Measurements from ENCODE around the gene LRPAP1. TPM values are rescaled to one million over a fixed set of nuclear protein-coding genes. Genes with fewer than 3 reads are reported as not detected.

Gene LRPAP1
- polyA plus RNA-seq, 1 of the 3 experiments (the other 2 are of a cell fraction), result 209 TPM

- H3F3A ChIP-seq (replicated peaks; ENCODE audit: insufficient read depth), result peaks cover 7% of the 10 kb centered on the region
- CTCF ChIA-PET, result interaction anchor here (0.8 to 2.0 kb wide), 5 partner anchors 10 to 118 kb away, joined by 3 to 9 read pairs (median 4); no protein-coding TSS in a partner anchor
- H3K4me3 ChIP-seq (ENCODE audit: low read depth in 2 of 2, low read length in 1 of 2), result no peak overlapping the region
- no peaks in the 10 kb centered on the region for H3K79me2 ChIP-seq (ENCODE audit: insufficient read depth)
- no peaks in the 10 kb centered on the region for H4K20me1 ChIP-seq (ENCODE audit: insufficient read depth)
- no peaks in the 10 kb centered on the region for H3K9me3 ChIP-seq
- no peaks in the 10 kb centered on the region for H3K36me3 ChIP-seq (replicated peaks in 1 of 2; ENCODE audit: control insufficient read depth in 1 of 2, insufficient read depth in 2 of 2, low read length in 1 of 2)
- no peak overlapping the region for H3K27ac ChIP-seq (ENCODE audit: low read depth in 2 of 2, low read length in 1 of 2)
- H3K4me2 ChIP-seq, result no peak overlapping the region
- TF ChIP-seq TAF1 (IDR thresholded peaks at IDR 0.05; ENCODE audit: borderline replicate concordance, low read depth, low read length) (no peak), FOXM1 (IDR thresholded peaks at IDR 0.05; ENCODE audit: low read depth) (no peak), EZH2phosphoT487 (IDR thresholded peaks at IDR 0.05; ENCODE audit: borderline replicate concordance, low read depth) (no peak), EP300 (IDR thresholded peaks at IDR 0.05; ENCODE audit: borderline replicate concordance in 1 of 2, low read depth in 1 of 2, low read length in 1 of 2) (no peak), FOSL2 (IDR thresholded peaks at IDR 0.05; ENCODE audit: borderline replicate concordance, low read depth) (no peak), GATA2 (CRISPR knock-in tag; IDR thresholded peaks at IDR 0.05) (no peak)
- H2AFZ ChIP-seq (ENCODE audit: low read depth), result no peak overlapping the region
- H3K9me2 ChIP-seq, result no peaks in the 10 kb centered on the region
- H3K4me1 ChIP-seq (ENCODE audit: control insufficient read depth in 1 of 2, insufficient read depth in 2 of 2, low read depth in 1 of 2, low read length in 1 of 2), result no peaks in the 10 kb centered on the region; a peak in 1 of 4 replicates
- no peaks in the 10 kb centered on the region; the same call in 1 of the 2 replicates for H3K27me3 ChIP-seq (ENCODE audit: insufficient read depth)
- 58% methylated on average over 3 of the region's 43 CpGs for WGBS (ENCODE audit: low lambda C conversion rate)
- H3K9ac ChIP-seq, result no peak overlapping the region
- no peak for DNase-seq
- POLR2A ChIA-PET, result no interaction called here
These were observed 68.5 kb downstream of the LRPAP1 start for GRCh38 chr4:3463556-3464348.

GRCh38 chr4:3462790-3463415, 69.3 kb downstream of the LRPAP1 start, which contains the start of gene DOK7:
Gene DOK7, plus strand, starts transcription at chr4:3463306. Its CDS starts 70 bp downstream, at chr4:3463376.
- no peak for TF ChIP-seq TCF12 (IDR thresholded peaks at IDR 0.05)
- TF ChIP-seq USF1 (IDR thresholded peaks at IDR 0.05; ENCODE audit: borderline replicate concordance, low read depth), result no peak
- no peak for TF ChIP-seq IRF3 (IDR thresholded peaks at IDR 0.05; ENCODE audit: low read depth, low read length)
- WGBS (ENCODE audit: low lambda C conversion rate), result 100% methylated on average over 3 of the region's 44 CpGs
- POLR2A ChIA-PET, result no interaction called here
- Histone ChIP-seq H3K36me3 (replicated peaks in 1 of 2; ENCODE audit: control insufficient read depth in 1 of 2, insufficient read depth in 2 of 2, low read length in 1 of 2) (no peaks in the 10 kb centered on the region), H3K4me3 (ENCODE audit: low read depth in 2 of 2, low read length in 1 of 2) (peak within 1 kb of the TSS in 1 of 2 experiments; percentile 35; a peak in 2 of 4 replicates), H3K27ac (ENCODE audit: low read depth in 2 of 2, low read length in 1 of 2) (no peak within 1 kb of the TSS), H3K27me3 (ENCODE audit: insufficient read depth) (no peaks in the 10 kb centered on the region; the same call in 1 of the 2 replicates), H4K20me1 (ENCODE audit: insufficient read depth) (no peaks in the 10 kb centered on the region), H2AFZ (ENCODE audit: low read depth) (no peak within 1 kb of the TSS), H3K4me2 (no peak within 1 kb of the TSS), H3F3A (replicated peaks; ENCODE audit: insufficient read depth) (no peaks in the 10 kb centered on the region), H3K9ac (no peak within 1 kb of the TSS), H3K4me1 (ENCODE audit: control insufficient read depth in 1 of 2, insufficient read depth in 2 of 2, low read depth in 1 of 2, low read length in 1 of 2) (no peaks in the 10 kb centered on the region; a peak in 1 of 4 replicates), H3K79me2 (ENCODE audit: insufficient read depth) (no peaks in the 10 kb centered on the region), H3K9me2 (no peaks in the 10 kb centered on the region), H3K9me3 (no peaks in the 10 kb centered on the region)
- CTCF ChIA-PET, result interaction anchor here (0.8 to 2.0 kb wide), 5 partner anchors 10 to 117 kb away, joined by 3 to 9 read pairs (median 4); no protein-coding TSS in a partner anchor
- peak; percentile 72 for DNase-seq

Data from SK-N-SH (cell line).